K562 (cell line): ENCODE data around the gene PTK6. TPM values are rescaled to one million over a fixed set of nuclear protein-coding genes. Genes with fewer than 3 reads are reported as not detected.

ENCODE experiments used
- ARID2 ChIP-seq: fragments of 450-650 bp; IDR thresholded peaks from 2 replicates; pipeline ENCODE4 v1.6.1; 2017; ENCODE audit warnings: antibody characterized with exemption, mild to moderate bottlenecking
- CHD1 ChIP-seq: fragments of 200-600 bp; sonication (generic); IDR thresholded peaks from one replicate; pipeline ENCODE4 v1.6.1; 2012; ENCODE audit warnings: mild to moderate bottlenecking, moderate library complexity, low read length, inconsistent platforms
- FUS ChIP-seq: fragments of 200-400 bp; formaldehyde crosslinking; optimal IDR thresholded peaks from 2 replicates; pipeline ENCODE3; 2017; ENCODE audit warnings: low read depth, low read length
- MAFK ChIP-seq: IDR thresholded peaks from 2 replicates; pipeline ENCODE4 v1.6.1; 2011; ENCODE audit warnings: low read length, improper control_type of control experiment
- NCOA6 ChIP-seq: fragments of 450-650 bp; IDR thresholded peaks from 2 replicates; pipeline ENCODE4 v1.6.1; 2017; ENCODE audit warnings: mild to moderate bottlenecking
- NEUROD1 ChIP-seq: fragments of 150-350 bp; IDR thresholded peaks from 2 replicates; pipeline ENCODE4 v1.6.1; 2014; ENCODE audit warnings: borderline replicate concordance, low read length, low read depth; ENCODE audit not compliant: partially characterized antibody
- RFX1 ChIP-seq: fragments of 450-650 bp; IDR thresholded peaks from 2 replicates; pipeline ENCODE4 v1.6.1; 2016; ENCODE audit warnings: mild to moderate bottlenecking, moderate library complexity
- SNRNP70 ChIP-seq: fragments of 200-400 bp; formaldehyde crosslinking; optimal IDR thresholded peaks from 2 replicates; pipeline ENCODE3; 2017; ENCODE audit warnings: low read depth, low read length
- ZC3H8 ChIP-seq: fragments of 450-650 bp; IDR thresholded peaks from 2 replicates; pipeline ENCODE4 v1.6.1; 2017
- ZFPM2 ChIP-seq: fragments of 250-450 bp; sonication (Bioruptor Pico); IDR thresholded peaks from 2 replicates; pipeline ENCODE4 v1.5.1; 2022; ENCODE audit warnings: mild to moderate bottlenecking
- ZZZ3 ChIP-seq: fragments of 450-650 bp; IDR thresholded peaks from 2 replicates; pipeline ENCODE4 v1.6.1; 2016; ENCODE audit warnings: antibody characterized with exemption, mild to moderate bottlenecking, moderate library complexity
- polyA plus RNA-seq, 8 experiments: library from polyadenylated mRNA; depleted of rRNA in 4 of 8; stranded (reverse) in 5 of 8; unstranded in 3 of 8; fragments of >200 nt; fragmentation: Nextera tagmentation in 2 of 8; fragmentation: Illumina TruSeq in 1 of 8; extraction: Ambion mirVana in 2 of 8; extraction: Trizol in 1 of 8; gene quantifications; 2 replicates each; pipeline versions ENCODE4 v1.2.1 to v1.2.3, GENCODE V29; 2011 to 2014; ENCODE audit warnings: inconsistent platforms in 1 of 8, missing spikeins in 1 of 8
- total RNA-seq, 7 experiments: library from RNA; depleted of rRNA in 6 of 7; stranded (reverse); fragments of >200 nt in 6 of 7; fragmentation: Illumina TruSeq in 2 of 7; extraction: Trizol in 2 of 7; gene quantifications; 2 replicates each; pipeline versions ENCODE4 v1.2.1 to v1.2.3, GENCODE V29; 2011 to 2021; ENCODE audit warnings: low replicate concordance in 1 of 7
- TF ChIP-seq, protein P1 (sequence below): IDR thresholded peaks from 2 replicates; pipeline ENCODE4 v1.6.1; 2011; ENCODE audit warnings: borderline replicate concordance, low read depth, mild to moderate bottlenecking, moderate library complexity, low read length; ENCODE audit not compliant: insufficient read depth, poor library complexity, severe bottlenecking
- TF ChIP-seq, protein P2 (sequence below): fragments of 450-650 bp; IDR thresholded peaks from 2 replicates; pipeline ENCODE4 v1.6.1; 2016; ENCODE audit warnings: borderline replicate concordance
- TF ChIP-seq, protein P3 (sequence below), 2 experiments: IDR thresholded peaks in 1 of 2; conservative IDR thresholded peaks in 1 of 2; 2 replicates each; pipeline ENCODE4 v1.6.1; 2016; ENCODE audit warnings: low read depth in 2 of 2, mild to moderate bottlenecking in 1 of 2, missing compliant biosample characterization in 1 of 2, missing genetic modification characterization in 1 of 2, moderate library complexity in 1 of 2
- TF ChIP-seq, protein P4 (sequence below): sonication (generic); formaldehyde crosslinking; IDR thresholded peaks from 2 replicates; pipeline ENCODE4 v1.8.0; 2022; ENCODE audit warnings: missing genetic modification reagents, mild to moderate bottlenecking, borderline replicate concordance
- TF ChIP-seq, protein P5 (sequence below): fragments of 250-450 bp; sonication (Bioruptor Pico); IDR thresholded peaks from 2 replicates; pipeline ENCODE4 v1.5.1; 2021; ENCODE audit warnings: mild to moderate bottlenecking
- TF ChIP-seq, protein P6 (sequence below): IDR thresholded peaks from 2 replicates; pipeline ENCODE4 v1.6.1; 2011; ENCODE audit not compliant: insufficient read length; ENCODE audit errors: extremely low read depth

The PTK6 gene
- total and polyA plus RNA-seq, 9 of the 15 experiments (the other 6 are each of a cell fraction or from before 2014, with no cell fraction given), result 0.07 TPM; not detected in 8

DNA sequence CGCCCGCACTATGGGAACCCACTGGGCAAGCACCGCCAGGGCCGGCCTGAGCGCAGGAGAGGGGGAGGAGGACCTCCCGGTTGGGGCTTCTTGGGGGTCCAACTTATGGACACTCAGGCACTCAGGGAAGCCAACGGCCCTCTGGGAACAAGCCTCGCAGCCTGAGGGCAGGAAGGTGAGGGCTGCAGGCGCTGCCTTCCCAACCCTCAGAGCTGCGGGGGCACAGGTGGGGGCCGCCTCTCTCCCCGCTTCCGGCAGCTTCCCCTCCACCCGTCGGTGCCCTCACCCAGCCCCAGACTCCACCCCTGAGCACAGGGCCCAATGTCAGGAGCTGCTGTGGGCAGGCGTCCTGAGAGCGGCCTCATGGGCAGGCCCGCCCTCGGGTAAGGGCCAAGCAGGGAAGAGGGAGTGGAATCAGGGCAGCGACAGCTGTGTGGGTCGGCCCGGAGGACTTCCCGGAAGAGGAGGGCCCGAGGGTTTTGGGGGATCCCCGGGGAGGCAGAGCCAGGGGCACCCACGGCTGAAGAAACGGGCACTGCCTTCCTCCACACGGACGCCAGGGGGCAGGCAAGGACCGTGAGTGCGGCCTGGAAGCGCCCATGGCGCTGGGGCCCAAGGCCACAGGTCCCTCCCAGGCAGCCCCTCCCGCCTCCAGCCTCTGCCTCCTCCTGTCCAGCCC is 488 bp upstream of the PTK6 start (continued):
- TF ChIP-seq NEUROD1, result no peak
- TF ChIP-seq, protein P1, sequence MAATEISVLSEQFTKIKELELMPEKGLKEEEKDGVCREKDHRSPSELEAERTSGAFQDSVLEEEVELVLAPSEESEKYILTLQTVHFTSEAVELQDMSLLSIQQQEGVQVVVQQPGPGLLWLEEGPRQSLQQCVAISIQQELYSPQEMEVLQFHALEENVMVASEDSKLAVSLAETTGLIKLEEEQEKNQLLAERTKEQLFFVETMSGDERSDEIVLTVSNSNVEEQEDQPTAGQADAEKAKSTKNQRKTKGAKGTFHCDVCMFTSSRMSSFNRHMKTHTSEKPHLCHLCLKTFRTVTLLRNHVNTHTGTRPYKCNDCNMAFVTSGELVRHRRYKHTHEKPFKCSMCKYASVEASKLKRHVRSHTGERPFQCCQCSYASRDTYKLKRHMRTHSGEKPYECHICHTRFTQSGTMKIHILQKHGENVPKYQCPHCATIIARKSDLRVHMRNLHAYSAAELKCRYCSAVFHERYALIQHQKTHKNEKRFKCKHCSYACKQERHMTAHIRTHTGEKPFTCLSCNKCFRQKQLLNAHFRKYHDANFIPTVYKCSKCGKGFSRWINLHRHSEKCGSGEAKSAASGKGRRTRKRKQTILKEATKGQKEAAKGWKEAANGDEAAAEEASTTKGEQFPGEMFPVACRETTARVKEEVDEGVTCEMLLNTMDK, result no peak
- TF ChIP-seq ZC3H8, result no peak
- TF ChIP-seq ZFPM2, result no peak
- TF ChIP-seq SNRNP70, result no peak
- no peak for TF ChIP-seq ZZZ3
- TF ChIP-seq, protein P2, sequence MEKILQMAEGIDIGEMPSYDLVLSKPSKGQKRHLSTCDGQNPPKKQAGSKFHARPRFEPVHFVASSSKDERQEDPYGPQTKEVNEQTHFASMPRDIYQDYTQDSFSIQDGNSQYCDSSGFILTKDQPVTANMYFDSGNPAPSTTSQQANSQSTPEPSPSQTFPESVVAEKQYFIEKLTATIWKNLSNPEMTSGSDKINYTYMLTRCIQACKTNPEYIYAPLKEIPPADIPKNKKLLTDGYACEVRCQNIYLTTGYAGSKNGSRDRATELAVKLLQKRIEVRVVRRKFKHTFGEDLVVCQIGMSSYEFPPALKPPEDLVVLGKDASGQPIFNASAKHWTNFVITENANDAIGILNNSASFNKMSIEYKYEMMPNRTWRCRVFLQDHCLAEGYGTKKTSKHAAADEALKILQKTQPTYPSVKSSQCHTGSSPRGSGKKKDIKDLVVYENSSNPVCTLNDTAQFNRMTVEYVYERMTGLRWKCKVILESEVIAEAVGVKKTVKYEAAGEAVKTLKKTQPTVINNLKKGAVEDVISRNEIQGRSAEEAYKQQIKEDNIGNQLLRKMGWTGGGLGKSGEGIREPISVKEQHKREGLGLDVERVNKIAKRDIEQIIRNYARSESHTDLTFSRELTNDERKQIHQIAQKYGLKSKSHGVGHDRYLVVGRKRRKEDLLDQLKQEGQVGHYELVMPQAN, result no peak
- no peak for TF ChIP-seq MAFK
- TF ChIP-seq FUS, result no peak
- no peak for TF ChIP-seq RFX1
- TF ChIP-seq, protein P3, sequence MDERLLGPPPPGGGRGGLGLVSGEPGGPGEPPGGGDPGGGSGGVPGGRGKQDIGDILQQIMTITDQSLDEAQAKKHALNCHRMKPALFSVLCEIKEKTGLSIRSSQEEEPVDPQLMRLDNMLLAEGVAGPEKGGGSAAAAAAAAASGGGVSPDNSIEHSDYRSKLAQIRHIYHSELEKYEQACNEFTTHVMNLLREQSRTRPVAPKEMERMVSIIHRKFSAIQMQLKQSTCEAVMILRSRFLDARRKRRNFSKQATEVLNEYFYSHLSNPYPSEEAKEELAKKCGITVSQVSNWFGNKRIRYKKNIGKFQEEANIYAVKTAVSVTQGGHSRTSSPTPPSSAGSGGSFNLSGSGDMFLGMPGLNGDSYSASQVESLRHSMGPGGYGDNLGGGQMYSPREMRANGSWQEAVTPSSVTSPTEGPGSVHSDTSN (CRISPR knock-in tag; IDR thresholded peaks at IDR 0.05; ENCODE audit: low read depth), result no peak
- TF ChIP-seq, protein P3 (tag; conservative IDR thresholded peaks at IDR 0.05; ENCODE audit: low read depth), result no peak
- TF ChIP-seq, protein P4, sequence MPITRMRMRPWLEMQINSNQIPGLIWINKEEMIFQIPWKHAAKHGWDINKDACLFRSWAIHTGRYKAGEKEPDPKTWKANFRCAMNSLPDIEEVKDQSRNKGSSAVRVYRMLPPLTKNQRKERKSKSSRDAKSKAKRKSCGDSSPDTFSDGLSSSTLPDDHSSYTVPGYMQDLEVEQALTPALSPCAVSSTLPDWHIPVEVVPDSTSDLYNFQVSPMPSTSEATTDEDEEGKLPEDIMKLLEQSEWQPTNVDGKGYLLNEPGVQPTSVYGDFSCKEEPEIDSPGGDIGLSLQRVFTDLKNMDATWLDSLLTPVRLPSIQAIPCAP (CRISPR knock-in tag), result no peak
- TF ChIP-seq, protein P5, sequence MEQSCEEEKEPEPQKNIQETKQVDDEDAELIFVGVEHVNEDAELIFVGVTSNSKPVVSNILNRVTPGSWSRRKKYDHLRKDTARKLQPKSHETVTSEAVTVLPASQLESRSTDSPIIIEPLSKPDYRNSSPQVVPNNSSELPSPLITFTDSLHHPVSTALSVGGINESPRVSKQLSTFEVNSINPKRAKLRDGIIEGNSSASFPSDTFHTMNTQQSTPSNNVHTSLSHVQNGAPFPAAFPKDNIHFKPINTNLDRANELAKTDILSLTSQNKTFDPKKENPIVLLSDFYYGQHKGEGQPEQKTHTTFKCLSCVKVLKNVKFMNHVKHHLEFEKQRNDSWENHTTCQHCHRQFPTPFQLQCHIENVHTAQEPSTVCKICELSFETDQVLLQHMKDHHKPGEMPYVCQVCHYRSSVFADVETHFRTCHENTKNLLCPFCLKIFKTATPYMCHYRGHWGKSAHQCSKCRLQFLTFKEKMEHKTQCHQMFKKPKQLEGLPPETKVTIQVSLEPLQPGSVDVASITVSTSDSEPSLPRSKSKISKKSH (CRISPR knock-in tag), result no peak
- TF ChIP-seq, protein P6, sequence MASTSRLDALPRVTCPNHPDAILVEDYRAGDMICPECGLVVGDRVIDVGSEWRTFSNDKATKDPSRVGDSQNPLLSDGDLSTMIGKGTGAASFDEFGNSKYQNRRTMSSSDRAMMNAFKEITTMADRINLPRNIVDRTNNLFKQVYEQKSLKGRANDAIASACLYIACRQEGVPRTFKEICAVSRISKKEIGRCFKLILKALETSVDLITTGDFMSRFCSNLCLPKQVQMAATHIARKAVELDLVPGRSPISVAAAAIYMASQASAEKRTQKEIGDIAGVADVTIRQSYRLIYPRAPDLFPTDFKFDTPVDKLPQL, result no peak
- no peak for TF ChIP-seq CHD1
- no peak for TF ChIP-seq NCOA6
- TF ChIP-seq ARID2, result no peak; the same call in 1 of the 2 replicates
